ENCODE data around the gene C2CD2L. TPM values are rescaled to one million over a fixed set of nuclear protein-coding genes. Genes with fewer than 3 reads are reported as not detected.

Gene C2CD2L
- total and polyA plus RNA-seq, 2 donors (not counting 3 experiments of a cell fraction or from before 2014, with no cell fraction given) = 9.1 to 10.4 TPM

DNA sequence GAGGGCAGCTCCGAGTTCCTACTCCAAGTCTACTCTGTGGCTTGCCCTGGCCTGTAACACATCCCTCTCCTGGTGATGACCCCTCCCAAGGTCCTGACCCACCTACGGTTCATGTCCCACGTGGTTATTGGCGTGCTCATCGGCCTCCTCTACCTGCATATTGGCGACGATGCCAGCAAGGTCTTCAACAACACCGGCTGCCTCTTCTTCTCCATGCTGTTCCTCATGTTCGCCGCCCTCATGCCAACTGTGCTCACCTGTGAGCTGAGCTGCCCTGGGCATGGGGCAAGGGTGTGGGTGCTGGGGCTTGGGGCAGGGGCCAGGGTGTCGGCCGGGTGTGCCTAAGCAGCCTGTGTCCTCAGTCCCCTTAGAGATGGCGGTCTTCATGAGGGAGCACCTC lies 51.3 kb downstream of the C2CD2L start:
- intact Hi-C loops (cut with micrococcal nuclease) = loop anchor here (10.0 kb wide), 1 partner anchor 306 kb away; no protein-coding TSS in a partner anchor
- Histone ChIP-seq H3K4me3 (replicated peaks in 1 of 3; ENCODE audit: insufficient read depth in 1 of 3, low read depth in 1 of 3, low read length in 3 of 3) (no peak overlapping the region), H3K4me2 (ENCODE audit: insufficient read depth, low read length) (no peak overlapping the region), H3K27ac (ENCODE audit: insufficient read depth, low read depth, low read length) (no peak overlapping the region), H3K27me3 (ENCODE audit: control insufficient read depth in 2 of 2, insufficient read depth in 2 of 2, low read length in 2 of 2) (peaks cover 0 to 1% of the 10 kb centered on the region in 2 experiments), H3K9ac (replicated peaks; ENCODE audit: extremely low read depth, insufficient read depth, low read length) (no peak overlapping the region), H3K36me3 (ENCODE audit: control insufficient read depth in 2 of 2, extremely low read depth in 1 of 2, insufficient read depth in 2 of 2, low read length in 2 of 2) (no peaks in the 10 kb centered on the region), H3K4me1 (ENCODE audit: control insufficient read depth, extremely low read depth, insufficient read depth, low read length) (no peaks in the 10 kb centered on the region), H3K79me2 (ENCODE audit: control insufficient read depth, insufficient read depth, low read length) (no peaks in the 10 kb centered on the region), H2AFZ (ENCODE audit: low read depth, low read length) (no peak overlapping the region), H3K9me3 (replicated peaks; ENCODE audit: control insufficient read depth, insufficient read depth, low read length) (no peaks in the 10 kb centered on the region), H3K9me1 (replicated peaks; ENCODE audit: control insufficient read depth, extremely low read depth, insufficient read depth, low read length) (no peaks in the 10 kb centered on the region), H4K20me1 (replicated peaks; ENCODE audit: control insufficient read depth, extremely low read depth, insufficient read depth, low read length) (no peaks in the 10 kb centered on the region)
- ChIA-PET POLR2A (no interaction called here), CTCF (no interaction called here)
- no TSS peak for BruUV-seq (replicated peaks)
- dilution Hi-C loops (cut with MboI; ENCODE audit: extremely low pct_ligation_motif_present, low sequenced_read_pairs) = no loop called here
- TF ChIP-seq JUN (IDR thresholded peaks at IDR 0.05; ENCODE audit: borderline replicate concordance, insufficient read depth, insufficient read length, low read depth) (no peak), POLR2A (IDR thresholded peaks at IDR 0.05; ENCODE audit: low read depth, low read length) (no peak), GATA2 (IDR thresholded peaks at IDR 0.05; ENCODE audit: insufficient read depth, insufficient read length, low read depth, low read length) (no peak), MYC (IDR thresholded peaks at IDR 0.05; ENCODE audit: low read depth, low read length) (no peak), FOS (IDR thresholded peaks at IDR 0.05; ENCODE audit: borderline replicate concordance, insufficient read depth, low read length) (no peak), CTCF (IDR thresholded peaks at IDR 0.05; ENCODE audit: extremely low read depth in 1 of 2, insufficient read depth in 1 of 2, low read depth in 1 of 2, low read length in 2 of 2) (no peak), POLR2AphosphoS5 (IDR thresholded peaks at IDR 0.05; ENCODE audit: insufficient read depth, low read depth, low read length) (no peak)
- TF ChIP-seq, protein P1, sequence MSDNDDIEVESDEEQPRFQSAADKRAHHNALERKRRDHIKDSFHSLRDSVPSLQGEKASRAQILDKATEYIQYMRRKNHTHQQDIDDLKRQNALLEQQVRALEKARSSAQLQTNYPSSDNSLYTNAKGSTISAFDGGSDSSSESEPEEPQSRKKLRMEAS (IDR thresholded peaks at IDR 0.05; ENCODE audit: insufficient read depth, insufficient read length) = no peak
- FAIRE-seq (no peak), DNase-seq (ENCODE audit: low read depth, low spot score) (no peak)
